NCI-H526 (cell line): Measurements from ENCODE around the gene PELI3.
"Not testable (repeated sequence)": the region's sequence is repeated elsewhere in the genome, so short reads cannot be mapped to it uniquely, and the experiment has no call there.

ENCODE experiments used
- DNase-seq, 2 experiments: peaks; one replicate each; lab custom pipeline; 2025; lab: John Stamatoyannopoulos, UW

The PELI3 gene, protein sequence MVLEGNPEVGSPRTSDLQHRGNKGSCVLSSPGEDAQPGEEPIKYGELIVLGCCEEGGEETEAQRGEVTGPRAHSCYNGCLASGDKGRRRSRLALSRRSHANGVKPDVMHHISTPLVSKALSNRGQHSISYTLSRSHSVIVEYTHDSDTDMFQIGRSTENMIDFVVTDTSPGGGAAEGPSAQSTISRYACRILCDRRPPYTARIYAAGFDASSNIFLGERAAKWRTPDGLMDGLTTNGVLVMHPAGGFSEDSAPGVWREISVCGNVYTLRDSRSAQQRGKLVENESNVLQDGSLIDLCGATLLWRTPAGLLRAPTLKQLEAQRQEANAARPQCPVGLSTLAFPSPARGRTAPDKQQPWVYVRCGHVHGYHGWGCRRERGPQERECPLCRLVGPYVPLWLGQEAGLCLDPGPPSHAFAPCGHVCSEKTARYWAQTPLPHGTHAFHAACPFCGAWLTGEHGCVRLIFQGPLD

GRCh38 chr11:66466225-66467033 lies at the start of gene PELI3:
TSS of gene PELI3 (plus strand) at chr11:66466905. CDS start at chr11:66468129, 1,224 bp downstream.
- DNase-seq, result peak; percentile 73 to 95

- no peak for DNase-seq
Measured at GRCh38 chr11:66417000-66417399, 49.7 kb upstream of the PELI3 start.

GRCh38 chr11:66418168-66418985 lies 48.3 kb upstream of the PELI3 start:
- DNase-seq, result peak in 1 of 2 experiments; percentile 59

- no peak for DNase-seq
Measured at GRCh38 chr11:66418986-66419308, 47.8 kb upstream of the PELI3 start.

- peak in 1 of 2 experiments; percentile 69 for DNase-seq
Measured at GRCh38 chr11:66419825-66420224, 46.9 kb upstream of the PELI3 start.

DNA sequence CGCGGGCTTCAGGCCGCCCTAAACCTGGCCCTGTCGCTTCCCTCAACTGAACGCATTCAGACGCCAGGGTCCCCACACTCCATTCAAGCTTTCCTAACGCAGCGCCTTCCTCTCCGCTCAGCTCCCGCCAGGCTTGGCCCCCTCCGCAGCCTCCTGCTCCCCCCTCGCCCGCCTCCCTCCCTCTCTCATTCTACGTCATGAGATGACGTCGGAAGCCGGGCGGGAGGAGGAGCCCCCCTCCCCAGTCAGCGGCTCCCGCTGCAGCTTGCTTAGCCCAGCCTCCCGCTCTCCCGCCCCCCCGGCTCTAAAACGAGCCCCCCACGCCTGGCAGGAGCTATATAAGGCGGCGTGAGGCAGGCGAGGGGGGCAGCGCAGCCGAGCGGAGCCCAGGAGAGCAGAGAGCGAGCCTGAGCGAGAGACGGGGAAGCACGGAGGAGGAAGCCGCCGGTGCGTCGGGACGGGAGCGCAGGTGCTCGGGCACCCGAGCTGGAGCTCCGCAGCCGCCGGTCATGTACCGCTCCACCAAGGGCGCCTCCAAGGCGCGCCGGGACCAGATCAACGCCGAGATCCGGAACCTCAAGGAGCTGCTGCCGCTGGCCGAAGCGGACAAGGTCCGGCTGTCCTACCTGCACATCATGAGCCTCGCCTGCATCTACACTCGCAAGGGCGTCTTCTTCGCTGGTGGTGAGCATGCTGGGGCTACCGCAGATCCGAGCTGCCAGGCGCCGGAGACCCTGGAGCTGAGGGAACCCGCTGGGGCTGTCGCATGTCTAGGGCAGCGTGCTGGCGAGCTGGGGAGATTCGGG lies 45.8 kb upstream of the PELI3 start, which contains the start of gene NPAS4:
Gene NPAS4, plus strand, starts transcription at position 365 of the 806 bp plus-strand sequence. Its CDS starts 145 bp downstream, at position 510.
- peak; percentile 49 to 86 for DNase-seq

DNA sequence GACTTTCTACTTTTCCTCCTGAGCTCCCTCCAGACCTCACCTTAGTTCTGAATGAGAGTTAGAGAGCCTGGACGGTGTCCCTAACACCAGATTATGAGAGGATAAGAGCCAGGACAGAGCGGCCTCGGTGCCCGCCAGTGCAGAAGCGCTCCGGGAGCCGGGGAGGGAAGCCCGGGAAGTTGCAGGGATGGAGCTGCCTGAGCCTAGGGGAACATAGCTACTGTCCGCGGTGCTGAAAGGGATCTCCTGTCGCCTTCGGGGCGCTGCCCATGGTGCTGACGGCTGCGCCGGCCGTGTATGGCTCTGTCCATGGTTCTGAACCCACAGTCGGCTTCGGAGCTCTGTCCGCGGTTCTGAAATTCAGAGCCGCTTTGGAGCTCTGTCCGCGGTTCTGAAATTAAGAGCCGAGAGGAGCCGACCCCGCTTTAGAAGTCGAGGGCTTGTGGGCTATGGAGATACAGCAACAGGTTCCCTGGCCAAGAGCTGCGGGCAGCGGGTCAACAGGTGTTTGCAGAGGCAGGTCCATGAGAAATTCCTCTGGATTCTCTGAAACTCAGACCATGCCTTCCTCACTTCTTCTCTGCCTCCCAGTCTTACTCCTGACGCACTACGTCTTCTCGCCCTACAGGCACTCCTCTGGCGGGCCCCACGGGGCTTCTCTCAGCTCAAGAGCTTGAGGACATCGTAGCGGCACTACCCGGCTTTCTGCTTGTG lies 45.1 kb upstream of the PELI3 start:
- DNase-seq, result peak in 1 of 2 experiments; percentile 75

DNA sequence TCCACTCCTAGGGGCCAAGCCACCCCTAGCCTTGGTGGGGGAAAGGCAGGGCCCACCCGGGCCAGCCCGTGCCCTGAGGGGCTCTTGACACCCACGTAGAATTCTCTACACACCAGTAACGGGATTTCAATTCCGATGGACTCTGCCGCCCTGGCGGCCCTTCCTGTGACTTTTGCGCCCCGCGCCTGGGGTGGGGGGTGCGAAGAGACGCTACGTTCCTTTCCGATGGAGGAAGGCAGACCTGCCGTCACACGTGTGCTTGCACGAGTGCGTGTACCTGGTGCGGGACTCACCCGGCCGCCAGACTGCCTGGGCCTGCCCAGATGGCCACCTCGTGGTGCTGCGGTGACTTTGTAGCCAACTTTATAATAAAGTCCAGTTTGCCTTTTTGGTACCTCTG lies 40.4 kb upstream of the PELI3 start:
- DNase-seq, result no peak

- no peak for DNase-seq
Measured at GRCh38 chr11:66428933-66429332, 37.8 kb upstream of the PELI3 start.

GRCh38 chr11:66429983-66430602 lies 36.6 kb upstream of the PELI3 start:
- DNase-seq, result peak; percentile 44 to 92

DNA sequence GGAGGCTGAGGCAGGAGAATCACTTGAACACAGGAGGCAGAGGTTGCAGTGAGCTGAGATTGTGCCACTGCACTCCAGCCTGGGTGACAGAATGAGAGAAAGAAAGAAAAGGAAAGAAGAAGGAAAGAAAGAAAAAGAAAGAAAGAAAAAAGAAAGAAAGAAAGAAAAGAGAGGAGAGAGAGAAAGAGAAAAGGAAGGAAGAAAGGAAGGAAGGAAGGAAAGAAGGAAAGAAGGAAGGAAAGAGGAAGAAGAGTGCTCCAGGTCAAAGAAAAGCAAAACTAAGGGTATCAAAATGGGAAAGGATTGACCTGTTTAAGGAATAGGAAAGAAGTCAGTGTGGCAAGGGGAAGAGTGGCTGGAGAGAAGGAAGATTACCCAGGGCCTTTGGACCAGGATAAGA lies 35.4 kb upstream of the PELI3 start:
- not testable (repeated sequence) for DNase-seq

DNA sequence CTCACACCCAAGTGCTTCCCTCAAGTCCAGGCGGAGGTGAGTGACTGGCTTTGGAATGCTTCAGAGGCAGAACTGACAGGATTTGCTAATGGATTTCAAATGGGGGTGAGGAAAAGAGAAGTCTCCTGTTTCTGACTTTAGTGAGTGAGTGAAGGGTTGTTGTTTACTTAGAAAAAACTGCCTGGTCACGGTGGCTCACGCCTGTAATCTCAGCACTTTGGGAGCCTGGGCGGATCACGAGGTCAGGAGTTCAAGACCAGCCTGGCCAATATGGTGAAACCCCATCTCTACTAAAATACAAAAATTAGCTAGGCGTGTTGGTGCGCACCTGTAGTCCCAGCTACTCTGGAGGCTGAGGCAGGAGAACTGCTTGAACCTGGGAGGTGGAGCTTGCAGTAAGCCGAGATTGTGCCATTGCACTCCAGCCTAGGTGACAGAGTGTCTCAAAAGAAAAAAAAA lies 34.8 kb upstream of the PELI3 start:
- not testable (repeated sequence) for DNase-seq

- no peak for DNase-seq
Measured at GRCh38 chr11:66432597-66432996, 34.1 kb upstream of the PELI3 start.

DNA sequence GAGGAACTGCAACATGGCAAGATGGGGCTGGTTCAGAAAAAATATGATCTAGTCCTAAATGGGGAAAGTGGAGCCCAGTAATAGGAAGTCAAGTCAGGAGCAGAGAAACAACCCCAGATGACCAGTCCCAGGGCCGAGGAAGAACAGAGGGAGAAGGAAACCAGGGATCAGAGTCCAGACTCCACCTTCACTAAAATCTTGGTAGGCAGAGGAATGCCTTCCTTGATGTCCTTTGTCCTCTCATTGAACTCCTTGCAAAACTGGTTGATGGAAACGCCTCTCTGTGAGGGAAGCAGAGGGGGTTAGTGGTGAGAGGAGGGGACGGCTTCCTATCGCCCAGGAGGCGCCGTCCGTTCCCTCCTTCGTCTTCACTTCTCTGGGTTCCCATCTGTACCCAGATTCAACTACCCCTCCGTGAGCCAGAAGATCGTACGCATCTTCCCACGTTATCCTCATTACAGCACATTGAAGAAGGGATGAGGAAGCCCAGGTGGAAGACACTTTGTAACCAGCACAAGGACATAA lies 28.7 kb upstream of the PELI3 start:
- no peak for DNase-seq

DNA sequence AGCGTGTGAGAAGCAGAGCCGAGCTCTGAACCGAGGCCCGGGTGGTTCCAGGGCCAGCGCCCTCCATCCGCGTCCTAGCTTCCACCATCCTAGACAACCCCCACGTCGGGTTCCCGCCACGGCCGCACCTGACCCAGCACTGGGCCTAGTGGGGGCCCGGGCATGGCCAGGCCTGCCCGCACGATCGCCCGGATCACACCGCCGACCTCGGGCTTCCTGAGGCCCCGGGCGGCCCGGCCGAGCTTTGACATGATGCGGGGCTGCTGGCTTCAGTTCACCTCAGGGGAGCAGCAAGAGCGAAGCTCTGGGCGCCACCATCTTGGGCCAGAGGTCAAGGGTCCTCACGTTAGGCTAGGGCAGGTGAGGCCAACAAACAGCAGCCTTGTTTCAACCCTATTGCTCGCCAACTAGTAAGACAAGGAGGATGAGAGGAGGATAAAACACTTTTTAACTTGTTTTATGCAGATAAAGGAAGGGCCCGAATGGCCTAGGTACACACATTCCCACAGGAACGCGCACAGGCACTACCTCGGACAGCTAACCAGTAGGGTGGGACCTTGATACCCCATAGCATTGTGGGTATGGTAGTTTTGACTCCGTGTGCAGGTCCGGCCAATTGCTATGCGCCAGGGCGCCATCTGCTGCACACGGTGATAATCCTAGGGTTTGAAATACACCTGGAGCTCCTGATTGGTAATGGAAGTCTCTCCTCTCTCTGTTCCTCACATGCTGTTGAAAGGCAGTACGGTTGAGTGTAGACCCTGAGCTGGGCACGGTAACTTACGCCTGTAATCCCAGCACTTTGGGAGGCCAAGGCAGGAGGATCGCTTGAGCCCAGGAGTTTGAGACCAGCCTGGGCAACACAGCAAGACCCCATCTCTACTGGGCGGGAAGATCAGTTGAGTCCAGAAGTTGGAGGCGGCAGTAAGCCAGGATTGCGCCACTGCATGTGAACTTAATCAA lies 27.9 kb upstream of the PELI3 start, which contains the start of gene MRPL11:
Gene MRPL11, minus strand, starts transcription at position 345 of the 963 bp plus-strand sequence. Its CDS starts 94 bp downstream, at position 251.
- peak; percentile 94 to 98 for DNase-seq

- not testable (repeated sequence) for DNase-seq
Measured at GRCh38 chr11:66440101-66440939, 26.4 kb upstream of the PELI3 start.

DNA sequence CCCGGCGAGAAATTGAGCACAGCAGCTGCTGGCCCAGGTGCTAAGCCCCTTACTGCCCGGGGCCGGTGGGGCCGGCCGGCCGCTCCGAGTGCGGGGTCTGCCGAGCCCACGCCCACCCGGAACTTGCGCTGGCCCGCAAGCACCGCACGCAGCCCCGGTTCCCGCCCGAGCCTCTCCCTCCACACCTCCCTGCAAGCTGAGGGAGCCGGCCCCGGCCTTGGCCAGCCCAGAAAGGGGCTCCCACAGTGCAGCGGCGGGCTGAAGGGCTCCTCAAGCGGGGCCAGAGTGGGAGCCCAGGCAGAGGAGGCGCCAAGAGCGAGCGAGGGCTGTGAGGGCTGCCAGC lies 25.8 kb upstream of the PELI3 start:
- DNase-seq, result not testable (repeated sequence)
